ENCODE results near the gene DRC3.
"Not testable (repeated sequence)": the region's sequence is repeated elsewhere in the genome, so short reads cannot be mapped to it uniquely, and the experiment has no call there.

Gene DRC3

GRCh38 chr17:17934806-17935205, 37.9 kb upstream of the DRC3 start:
- no peak for TF ChIP-seq CTCF (IDR thresholded peaks at IDR 0.05; ENCODE audit: low read length, missing control alignments)
- no peak for DNase-seq (ENCODE audit: low read depth)
- H3K4me3 ChIP-seq (replicated peaks; ENCODE audit: low read depth, low read length), result no peak overlapping the region

- H3K4me3 ChIP-seq (replicated peaks; ENCODE audit: low read depth, low read length), result no peak overlapping the region
- no peak for TF ChIP-seq CTCF (IDR thresholded peaks at IDR 0.05; ENCODE audit: low read length, missing control alignments)
- DNase-seq (ENCODE audit: low read depth), result peak; percentile 93
Measured at GRCh38 chr17:17935321-17936271, 37.1 kb upstream of the DRC3 start.

GRCh38 chr17:17937201-17937853, 35.3 kb upstream of the DRC3 start:
- H3K4me3 ChIP-seq (replicated peaks; ENCODE audit: low read depth, low read length), result no peak overlapping the region
- no peak for DNase-seq (ENCODE audit: low read depth)
- TF ChIP-seq CTCF (IDR thresholded peaks at IDR 0.05; ENCODE audit: low read length, missing control alignments), result no peak

- DNase-seq (ENCODE audit: low read depth), result no peak
- no peak overlapping the region for H3K4me3 ChIP-seq (replicated peaks; ENCODE audit: low read depth, low read length)
- no peak for TF ChIP-seq CTCF (IDR thresholded peaks at IDR 0.05; ENCODE audit: low read length, missing control alignments)
Measured at GRCh38 chr17:17937958-17938357, 34.7 kb upstream of the DRC3 start.

GRCh38 chr17:17938388-17939107, 34.1 kb upstream of the DRC3 start:
- no peak for TF ChIP-seq CTCF (IDR thresholded peaks at IDR 0.05; ENCODE audit: low read length, missing control alignments)
- no peak for DNase-seq (ENCODE audit: low read depth)
- H3K4me3 ChIP-seq (replicated peaks; ENCODE audit: low read depth, low read length), result no peak overlapping the region

GRCh38 chr17:17939941-17940340, 32.7 kb upstream of the DRC3 start:
- DNase-seq (ENCODE audit: low read depth); H3K4me3 ChIP-seq (replicated peaks; ENCODE audit: low read depth, low read length): not testable (repeated sequence)

- peak; percentile 35 for DNase-seq (ENCODE audit: low read depth)
- no peak for TF ChIP-seq CTCF (IDR thresholded peaks at IDR 0.05; ENCODE audit: low read length, missing control alignments)
- H3K4me3 ChIP-seq (replicated peaks; ENCODE audit: low read depth, low read length), result no peak overlapping the region
Measured at GRCh38 chr17:17940441-17940911, 32.2 kb upstream of the DRC3 start.
